GM10266 (cell line): ENCODE data around the gene METAP1D.

Source experiments
- DNase-seq: peaks from one replicate; pipeline ENCODE4 v3.0.0; 2012; ENCODE audit errors: extremely low spot score
- CTCF ChIP-seq: IDR thresholded peaks from 2 replicates; pipeline ENCODE4 v1.5.1; 2012; ENCODE audit warnings: mild to moderate bottlenecking, low read depth; ENCODE audit not compliant: control insufficient read depth, insufficient read depth; ENCODE audit errors: missing control alignments

The METAP1D gene

DNA sequence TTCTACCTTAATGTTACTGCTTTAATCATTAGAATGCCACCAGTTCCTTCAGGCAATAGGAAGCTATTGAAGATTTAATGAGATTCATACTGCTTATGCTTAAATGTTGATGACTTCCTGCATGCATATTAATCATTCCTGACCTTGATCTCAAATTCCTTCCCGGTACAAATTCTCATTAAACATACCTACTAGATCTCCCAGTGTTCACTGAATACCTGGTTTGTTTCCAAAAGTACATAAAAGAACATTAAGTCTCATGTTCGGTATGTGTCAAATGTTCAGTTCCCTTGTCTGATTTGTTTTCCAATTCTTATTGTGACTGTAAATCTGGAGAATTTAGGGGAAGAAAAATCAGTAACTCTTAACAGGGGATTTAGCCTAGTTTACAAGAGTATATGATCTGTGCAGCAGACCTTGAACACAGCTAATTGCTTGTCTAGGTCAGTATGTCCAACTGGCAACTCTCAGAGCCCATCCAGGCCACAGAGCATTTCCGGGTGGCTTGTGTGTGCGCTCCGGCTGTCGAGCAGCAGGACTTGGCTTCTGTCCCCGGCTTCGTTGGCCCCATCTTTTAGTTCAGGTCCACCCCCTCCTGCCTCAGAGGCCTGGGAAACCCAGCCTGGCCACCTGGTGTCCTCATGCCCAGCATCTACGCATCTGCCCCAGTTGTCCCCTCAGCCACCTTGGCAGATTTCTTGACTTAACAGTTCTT lies 13.1 kb downstream of the METAP1D start:
- TF ChIP-seq CTCF: no peak
- no peak for DNase-seq

DNA sequence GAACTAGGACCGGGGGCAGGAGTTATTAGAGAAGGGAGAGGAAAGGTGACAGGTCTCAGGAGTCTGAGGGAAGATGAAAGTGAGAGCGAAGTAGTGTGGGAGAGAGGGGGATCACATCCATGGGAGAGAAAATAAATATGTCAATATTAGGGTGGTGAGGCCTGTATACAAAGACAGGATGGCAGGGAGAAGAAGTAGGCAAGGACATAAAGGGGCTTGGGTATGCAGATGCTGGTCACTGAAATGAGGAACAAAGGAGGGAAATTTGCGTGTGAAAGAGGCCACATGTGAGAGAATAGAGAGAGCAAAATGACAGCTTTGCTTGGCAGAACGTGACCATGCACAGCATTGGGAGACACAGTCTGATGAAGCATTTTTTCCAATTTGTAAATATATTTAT lies 13.6 kb downstream of the METAP1D start:
- TF ChIP-seq CTCF: no peak
- DNase-seq: peak; percentile 43

DNA sequence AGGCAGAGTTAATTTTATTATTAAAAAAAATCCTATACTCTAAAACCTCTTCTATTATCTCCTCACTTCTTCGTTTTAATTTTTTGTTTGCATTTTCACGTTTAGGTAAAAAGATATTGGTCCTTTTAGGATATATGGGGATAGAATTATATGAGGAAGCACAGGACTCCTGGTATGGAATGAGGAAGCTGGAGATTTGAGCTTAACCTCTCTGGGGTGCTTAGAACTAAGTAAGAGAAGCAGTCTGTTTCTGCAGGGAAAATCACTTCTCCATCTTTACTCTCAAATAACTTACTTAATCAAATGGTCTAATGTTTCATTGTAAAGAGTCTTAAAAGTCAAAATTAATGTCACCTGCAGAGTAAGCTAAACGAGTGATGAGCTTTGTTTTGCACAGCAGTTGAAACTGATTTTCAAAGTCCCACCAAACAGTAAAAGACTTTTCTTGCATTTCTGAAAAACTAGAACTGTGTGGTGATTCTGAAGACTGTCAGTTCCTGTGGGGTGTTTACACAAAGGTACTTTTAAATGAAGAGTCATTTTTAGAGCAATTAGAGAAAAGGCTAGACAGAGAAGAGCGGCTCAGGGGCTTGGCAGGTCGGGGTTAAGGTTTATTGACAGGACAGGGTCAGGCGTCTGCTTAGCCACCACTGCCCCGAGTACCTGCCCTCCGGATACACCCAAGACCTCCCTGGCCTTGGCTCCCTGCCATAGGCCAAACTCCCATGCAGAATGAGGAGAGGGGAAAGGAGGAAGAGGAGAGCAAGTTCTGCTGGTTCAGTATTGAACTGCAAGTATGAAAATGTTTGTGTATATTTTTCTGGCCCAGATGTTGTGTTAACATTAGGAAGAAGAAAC lies 21.6 kb downstream of the METAP1D start:
- TF ChIP-seq CTCF: no peak
- no peak for DNase-seq

DNA sequence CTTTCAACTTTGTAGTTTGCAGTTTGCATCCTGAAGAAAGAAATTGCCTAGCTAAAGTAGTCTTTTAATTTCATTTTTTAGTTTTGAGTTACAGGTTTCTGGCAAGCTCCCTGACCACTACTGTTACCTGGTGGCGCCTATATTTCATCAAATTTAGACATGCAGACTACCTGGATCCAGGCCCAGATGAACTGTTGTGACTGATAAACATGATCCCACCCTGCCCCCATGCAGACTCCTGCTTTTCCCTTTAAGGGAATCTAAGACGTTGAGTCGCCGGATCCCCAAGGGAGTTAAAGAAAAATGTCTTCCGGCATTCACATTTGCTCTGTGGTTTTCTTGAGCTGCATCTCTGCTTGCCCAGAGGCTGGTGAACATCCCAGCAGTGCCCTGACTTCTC lies 22.2 kb downstream of the METAP1D start:
- no peak for DNase-seq
- TF ChIP-seq CTCF: no peak

- DNase-seq: no peak
These were observed 31.8 kb downstream of the METAP1D start for GRCh38 chr2:172031536-172031935.

GRCh38 chr2:172038121-172038520 lies 38.4 kb downstream of the METAP1D start:
- TF ChIP-seq CTCF: no peak
- DNase-seq: no peak

More at GRCh38 chr2:172031536-172031935, 31.8 kb downstream of the METAP1D start:
- TF ChIP-seq CTCF: no peak

- no peak for TF ChIP-seq CTCF
- no peak for DNase-seq
These were observed 38.9 kb downstream of the METAP1D start for GRCh38 chr2:172038604-172039003.
